HUES48 (cell line): ENCODE results near the gene MAGI2.

Experiments
- H3K27ac ChIP-seq: one replicate; pipeline ENCODE4 v1.7.0; 2013; ENCODE audit warnings: low read depth, low read length, inconsistent platforms
- H3K27me3 ChIP-seq: 2 replicates; pipeline ENCODE4 v1.6.1; 2013; ENCODE audit warnings: mild to moderate bottlenecking, low read length; ENCODE audit not compliant: control insufficient read depth, insufficient read depth
- H3K36me3 ChIP-seq: 2 replicates; pipeline ENCODE4 v1.6.1; 2013; ENCODE audit warnings: low read length; ENCODE audit not compliant: control insufficient read depth, insufficient read depth
- H3K4me1 ChIP-seq: 2 replicates; pipeline ENCODE4 v1.6.1; 2013; ENCODE audit warnings: mild to moderate bottlenecking, low read length; ENCODE audit not compliant: control insufficient read depth, insufficient read depth
- H3K4me3 ChIP-seq: 2 replicates; pipeline ENCODE4 v1.5.1; 2013; ENCODE audit warnings: mild to moderate bottlenecking, low read depth, low read length
- H3K9ac ChIP-seq: 2 replicates; pipeline ENCODE4 v1.6.1; 2013; ENCODE audit warnings: mild to moderate bottlenecking, low read depth, low read length, moderate library complexity
- H3K9me3 ChIP-seq: 2 replicates; pipeline ENCODE4 v1.6.1; 2013; ENCODE audit warnings: low read length; ENCODE audit not compliant: control insufficient read depth, insufficient read depth

MAGI2 gene

GRCh38 chr7:78879206-78879605, 574.3 kb downstream of the MAGI2 start:
- Histone ChIP-seq H3K4me1 (no peaks in the 10 kb centered on the region), H3K27me3 (no peaks in the 10 kb centered on the region), H3K4me3 (no peak overlapping the region), H3K9me3 (no peaks in the 10 kb centered on the region), H3K36me3 (no peaks in the 10 kb centered on the region), H3K9ac (no peak overlapping the region), H3K27ac (no peak overlapping the region)

- no peak overlapping the region for H3K27ac ChIP-seq
- H3K27me3 ChIP-seq = no peaks in the 10 kb centered on the region
- H3K9me3 ChIP-seq = no peaks in the 10 kb centered on the region
- H3K36me3 ChIP-seq = no peaks in the 10 kb centered on the region
- no peak overlapping the region for H3K9ac ChIP-seq
- H3K4me1 ChIP-seq = no peaks in the 10 kb centered on the region
- H3K4me3 ChIP-seq = no peak overlapping the region
Observed at GRCh38 chr7:78873117-78873516, 580.4 kb downstream of the MAGI2 start.

- Histone ChIP-seq H3K36me3 (no peaks in the 10 kb centered on the region), H3K27me3 (no peaks in the 10 kb centered on the region), H3K9ac (no peak overlapping the region), H3K4me1 (0 out of 2 replicates have a peak, but pooled peaks cover 4% of the 10 kb centered on the region), H3K4me3 (no peak overlapping the region), H3K9me3 (no peaks in the 10 kb centered on the region), H3K27ac (no peak overlapping the region)
Observed at GRCh38 chr7:78864339-78864738, 589.1 kb downstream of the MAGI2 start.

DNA sequence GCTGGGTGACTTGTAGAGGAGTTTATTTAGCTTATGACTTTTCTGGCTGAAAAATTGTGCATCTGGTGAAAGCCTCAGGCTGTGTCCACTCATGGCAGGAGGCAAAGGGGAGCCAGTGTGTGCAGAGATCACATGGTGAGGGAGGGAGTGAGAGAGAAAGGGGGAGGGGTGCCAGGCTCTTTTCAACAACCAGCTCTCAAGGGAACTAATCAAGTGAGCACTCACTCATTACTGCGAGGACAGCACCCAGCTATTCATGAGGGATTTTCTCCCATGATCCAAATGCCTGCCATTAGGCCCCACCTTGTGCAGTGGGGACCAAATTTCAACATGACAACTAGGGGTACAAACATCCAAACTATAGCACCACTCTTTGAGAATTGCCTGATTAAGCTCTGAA, 590.2 kb downstream of the MAGI2 start:
- Histone ChIP-seq H3K9ac (no peak overlapping the region), H3K4me1 (0 out of 2 replicates have a peak, but pooled peaks cover 4% of the 10 kb centered on the region), H3K27ac (no peak overlapping the region), H3K9me3 (no peaks in the 10 kb centered on the region), H3K4me3 (no peak overlapping the region), H3K36me3 (no peaks in the 10 kb centered on the region), H3K27me3 (no peaks in the 10 kb centered on the region)

DNA sequence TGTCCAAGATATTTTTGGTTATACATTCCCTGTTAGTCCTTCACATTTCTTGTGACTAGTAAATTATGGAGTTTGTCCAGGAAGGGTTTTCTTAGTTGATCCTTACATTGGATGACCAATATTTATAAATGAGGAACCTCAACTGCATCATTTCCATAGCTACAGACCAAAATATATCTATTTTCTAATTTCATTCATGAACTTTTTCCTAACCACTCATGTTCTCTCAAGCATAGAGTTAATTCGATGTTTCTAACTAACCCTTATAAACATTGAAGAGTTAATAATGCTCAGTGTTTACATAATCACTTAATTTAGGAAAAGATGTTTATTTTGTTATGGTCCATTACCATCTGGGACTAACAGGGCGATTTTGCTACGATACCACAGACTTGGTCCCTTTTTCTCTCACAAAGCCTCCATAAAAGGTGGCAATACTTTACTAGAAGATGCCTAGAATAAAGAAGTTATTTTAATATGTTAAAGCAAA, 591.0 kb downstream of the MAGI2 start:
- H3K9me3 ChIP-seq = no peaks in the 10 kb centered on the region
- no peak overlapping the region for H3K9ac ChIP-seq
- H3K4me1 ChIP-seq = 0 out of 2 replicates have a peak, but pooled peaks cover 4% of the 10 kb centered on the region
- no peak overlapping the region for H3K4me3 ChIP-seq
- no peak overlapping the region for H3K27ac ChIP-seq
- H3K36me3 ChIP-seq = no peaks in the 10 kb centered on the region
- no peaks in the 10 kb centered on the region for H3K27me3 ChIP-seq

GRCh38 chr7:78852951-78853350, 600.5 kb downstream of the MAGI2 start:
- Histone ChIP-seq H3K9ac (no peak overlapping the region), H3K4me3 (no peak overlapping the region), H3K9me3 (no peaks in the 10 kb centered on the region), H3K4me1 (no peaks in the 10 kb centered on the region), H3K27me3 (no peaks in the 10 kb centered on the region), H3K36me3 (no peaks in the 10 kb centered on the region), H3K27ac (no peak overlapping the region)

DNA sequence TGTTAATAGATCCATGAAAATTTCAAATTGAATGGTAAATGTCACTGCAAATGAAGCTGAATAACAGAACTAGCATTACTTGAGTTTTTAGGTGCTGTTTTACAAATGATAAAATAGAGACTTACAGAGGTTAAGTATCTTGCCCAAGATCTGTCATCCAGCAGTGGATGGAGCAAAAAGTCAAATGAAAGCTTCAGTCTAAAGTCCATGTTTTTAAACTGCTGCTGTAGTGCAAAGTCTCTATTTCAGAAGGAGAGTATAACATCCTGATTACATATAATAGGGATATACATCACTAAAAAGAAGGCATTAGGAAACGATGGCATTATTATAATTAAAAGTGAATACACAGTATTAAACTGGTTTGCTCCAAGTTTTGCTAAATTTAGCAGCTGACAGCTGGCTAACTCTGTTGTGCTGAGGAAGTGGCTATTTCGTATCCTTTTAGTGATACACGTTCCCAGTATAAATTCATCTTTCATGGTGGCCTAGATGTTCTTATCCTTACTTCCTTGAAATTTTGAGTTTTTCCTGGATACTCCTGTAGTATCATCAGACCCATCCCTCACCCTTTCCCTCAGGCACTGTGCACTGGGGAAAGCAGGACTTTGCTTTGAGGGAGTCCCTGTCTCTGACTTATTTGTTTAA, 603.2 kb downstream of the MAGI2 start:
- Histone ChIP-seq H3K9ac (no peak overlapping the region), H3K27ac (no peak overlapping the region), H3K4me3 (no peak overlapping the region), H3K36me3 (no peaks in the 10 kb centered on the region), H3K27me3 (no peaks in the 10 kb centered on the region), H3K9me3 (no peaks in the 10 kb centered on the region), H3K4me1 (no peaks in the 10 kb centered on the region)

- Histone ChIP-seq H3K36me3 (no peaks in the 10 kb centered on the region), H3K4me3 (no peak overlapping the region), H3K27ac (no peak overlapping the region), H3K4me1 (no peaks in the 10 kb centered on the region), H3K9ac (no peak overlapping the region), H3K9me3 (no peaks in the 10 kb centered on the region), H3K27me3 (no peaks in the 10 kb centered on the region)
Observed at GRCh38 chr7:78845155-78845554, 608.3 kb downstream of the MAGI2 start.

- Histone ChIP-seq H3K9me3 (no peaks in the 10 kb centered on the region), H3K36me3 (no peaks in the 10 kb centered on the region), H3K9ac (no peak overlapping the region), H3K4me1 (no peaks in the 10 kb centered on the region), H3K27ac (no peak overlapping the region), H3K27me3 (no peaks in the 10 kb centered on the region), H3K4me3 (no peak overlapping the region)
Observed at GRCh38 chr7:78842068-78842467, 611.4 kb downstream of the MAGI2 start.

DNA sequence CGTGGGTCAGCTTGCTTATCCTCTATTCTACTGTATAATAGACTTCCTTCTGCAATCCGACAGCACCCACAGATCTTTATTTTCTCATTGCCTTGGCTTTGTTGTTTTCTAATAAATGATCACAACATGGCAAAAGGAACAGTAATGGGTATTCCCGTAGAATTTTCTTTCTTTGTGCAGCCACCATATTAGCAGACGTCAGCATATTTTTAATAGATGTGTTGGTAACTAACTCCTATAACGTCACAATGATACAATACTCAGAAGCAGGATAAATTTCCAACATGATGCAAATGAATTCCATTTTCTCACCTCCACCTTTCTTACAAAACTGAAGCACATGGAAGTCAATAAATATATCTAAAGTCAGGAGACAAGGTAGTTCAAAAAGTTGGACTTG, 617.6 kb downstream of the MAGI2 start:
- no peaks in the 10 kb centered on the region for H3K36me3 ChIP-seq
- H3K27me3 ChIP-seq = no peaks in the 10 kb centered on the region
- H3K27ac ChIP-seq = no peak overlapping the region
- no peak overlapping the region for H3K4me3 ChIP-seq
- H3K4me1 ChIP-seq = no peaks in the 10 kb centered on the region
- H3K9ac ChIP-seq = no peak overlapping the region
- H3K9me3 ChIP-seq = no peaks in the 10 kb centered on the region

- no peaks in the 10 kb centered on the region for H3K27me3 ChIP-seq
- peaks cover 3% of the 10 kb centered on the region; the same call in 1 of the 2 replicates for H3K4me1 ChIP-seq
- no peak overlapping the region for H3K4me3 ChIP-seq
- no peak overlapping the region for H3K27ac ChIP-seq
- H3K9ac ChIP-seq = no peak overlapping the region
- no peaks in the 10 kb centered on the region for H3K36me3 ChIP-seq
- no peaks in the 10 kb centered on the region for H3K9me3 ChIP-seq
Observed at GRCh38 chr7:78828317-78828716, 625.1 kb downstream of the MAGI2 start.
